Spleen (tissue), 11 donors: Measurements from ENCODE around the gene NTN1. TPM values are rescaled to one million over a fixed set of nuclear protein-coding genes. Genes with fewer than 3 reads are reported as not detected.

Source experiments
- DNase-seq: peaks from one replicate; pipeline ENCODE4 v3.0.0-alpha.2; 2020
- H3K27ac ChIP-seq, 8 donors: fragments of 200-600 bp; sonication (generic) in 7 of 8; 1 replicate in 4 of 8; 2 replicates in 4 of 8; pipeline versions ENCODE4 v1.5.0 to v1.8.0; 2016 to 2021; ENCODE audit warnings: inconsistent platforms in 4 of 8, mild to moderate bottlenecking in 4 of 8, moderate library complexity in 1 of 8
- H3K27me3 ChIP-seq, 7 donors: fragments of 200-600 bp; sonication (generic) in 6 of 7; replicated peaks in 1 of 7; 1 replicate in 4 of 7; 2 replicates in 3 of 7; pipeline versions ENCODE4 v1.5.0 to v1.8.0; 2016 to 2021; ENCODE audit warnings: inconsistent platforms in 3 of 7, mild to moderate bottlenecking in 1 of 7
- H3K36me3 ChIP-seq, 6 donors: fragments of 200-600 bp; sonication (generic) in 5 of 6; 1 replicate in 4 of 6; 2 replicates in 2 of 6; pipeline versions ENCODE4 v1.5.0 to v1.8.0; 2016 to 2021; ENCODE audit warnings: inconsistent platforms in 2 of 6
- H3K4me1 ChIP-seq, 6 donors: fragments of 200-600 bp; sonication (generic) in 5 of 6; 1 replicate in 3 of 6; 2 replicates in 3 of 6; pipeline versions ENCODE4 v1.5.0 to v1.8.0; 2016 to 2021; ENCODE audit warnings: inconsistent platforms in 3 of 6
- H3K4me3 ChIP-seq, 8 donors: fragments of 200-600 bp; sonication (generic) in 7 of 8; 1 replicate in 4 of 8; 2 replicates in 4 of 8; pipeline versions ENCODE4 v1.5.0 to v1.8.0; 2016 to 2021; ENCODE audit warnings: inconsistent platforms in 4 of 8, mild to moderate bottlenecking in 4 of 8, moderate library complexity in 2 of 8
- H3K9me3 ChIP-seq, 8 donors: fragments of 200-600 bp; sonication (generic) in 7 of 8; 1 replicate in 4 of 8; 2 replicates in 4 of 8; pipeline versions ENCODE4 v1.5.0 to v1.8.0; 2016 to 2021; ENCODE audit warnings: inconsistent platforms in 4 of 8
- CTCF ChIP-seq, 11 experiments: fragments of 200-600 bp in 7 of 11; fragments of 450-650 bp in 4 of 11; sonication (generic) in 4 of 11; IDR thresholded peaks in 8 of 11; conservative IDR thresholded peaks in 3 of 11; 1 replicate in 7 of 11; 2 replicates in 4 of 11; pipeline versions ENCODE4 v1.4.0 to v1.8.0; 2016 to 2021; ENCODE audit warnings: antibody characterized with exemption in 11 of 11, inconsistent platforms in 4 of 11, mild to moderate bottlenecking in 1 of 11
- POLR2A ChIP-seq, 3 donors: fragments of 450-650 bp; IDR thresholded peaks; one replicate each; pipeline ENCODE4 v1.5.1; 2017; ENCODE audit warnings: antibody characterized with exemption in 3 of 3, mild to moderate bottlenecking in 1 of 3
- POLR2AphosphoS5 ChIP-seq, 3 donors: sonication (generic); formaldehyde crosslinking; IDR thresholded peaks; one replicate each; pipeline ENCODE4 v1.5.1; 2017; ENCODE audit warnings: antibody characterized with exemption in 3 of 3
- WGBS, 5 donors: extraction: QIAGEN DNeasy Blood & Tissue Kit in 3 of 5; methylation state at CpG; one replicate each; pipeline versions ENCODE4 v1.1.5 to v1.1.7; 2013 to 2018; 5-methylcytosine and 5-hydroxymethylcytosine counted together
- intact Hi-C: fragments of 100-400 bp; cut with DNase I; formaldehyde crosslinking; loops from one replicate; pipeline ENCODE4 v1.15.0; 2023; ENCODE audit warnings: low total_unique reads
- polyA plus RNA-seq, 3 donors: library from polyadenylated mRNA; stranded (reverse); fragments of 200-250 nt; gene quantifications; one replicate each; pipeline ENCODE4 v1.2.1, GENCODE V29; 2013
- total RNA-seq, 7 donors: library from RNA; depleted of rRNA in 3 of 7; stranded (reverse); fragments of >200 nt in 3 of 7; fragmentation: NEBNext Ultra II Directional in 4 of 7; extraction: Animal tissue kit (Norgen Biotek cat#: 25700) in 4 of 7; gene quantifications; one replicate each; pipeline versions ENCODE4 v1.1.0 to v1.2.1, GENCODE V29; 2016 to 2021
- donor health status: healthy with polysubstance abuse.
- donor health status: DM: no; HTN: no; CAD: no; lungs with moderate emphysema.
- donor health status: DM: no; HTN: no; CAD: no.
- donor health status: Bipolar disorder and iron deficiency.
- donor health status: healthy.
- donor health status: DM: no; HTN: no; CAD: no.
- donor health status: DM: yes; HTN: yes; CAD: no.

The NTN1 gene
- total and polyA plus RNA-seq, 10 donors: 0.07 to 0.43 (median 0.23) TPM; not detected in 2

GRCh38 chr17:9181640-9182039 is 160.3 kb downstream of the NTN1 start:
- H3K36me3 ChIP-seq: no peaks in the 10 kb centered on the region
- H3K4me3 ChIP-seq: no peak overlapping the region
- 39 to 69% (median 58%) methylated on average over 4 of the region's 4 CpGs for WGBS, 5 donors
- peaks cover 0 to 8% (median 0%) of the 10 kb centered on the region in 6 donors for H3K4me1 ChIP-seq
- H3K27me3 ChIP-seq: peaks cover 0 to 34% (median 0%) of the 10 kb centered on the region in 7 donors
- H3K9me3 ChIP-seq: no peaks in the 10 kb centered on the region
- no peak overlapping the region for H3K27ac ChIP-seq
- DNase-seq: no peak
- TF ChIP-seq CTCF (IDR thresholded peaks at IDR 0.05 in 8 of 11, conservative IDR thresholded peaks at IDR 0.05 in 3 of 11): no peak
- no peak for TF ChIP-seq POLR2AphosphoS5 (IDR thresholded peaks at IDR 0.05)
- TF ChIP-seq POLR2A (IDR thresholded peaks at IDR 0.05): no peak
- intact Hi-C loops: no loop called here

GRCh38 chr17:9183306-9183705 is 162.0 kb downstream of the NTN1 start:
- no peak for DNase-seq
- H3K4me3 ChIP-seq: no peak overlapping the region
- WGBS, 5 donors: 73 to 85% (median 79%) methylated on average over 14 of the region's 14 CpGs
- peaks cover 0 to 48% (median 0%) of the 10 kb centered on the region in 7 donors for H3K27me3 ChIP-seq
- TF ChIP-seq POLR2AphosphoS5 (IDR thresholded peaks at IDR 0.05): no peak
- no peak for TF ChIP-seq POLR2A (IDR thresholded peaks at IDR 0.05)
- TF ChIP-seq CTCF (IDR thresholded peaks at IDR 0.05 in 8 of 11, conservative IDR thresholded peaks at IDR 0.05 in 3 of 11): no peak
- no peak overlapping the region for H3K27ac ChIP-seq
- no peaks in the 10 kb centered on the region for H3K9me3 ChIP-seq
- intact Hi-C loops: no loop called here
- H3K4me1 ChIP-seq: peaks cover 0 to 8% (median 0%) of the 10 kb centered on the region in 6 donors
- no peaks in the 10 kb centered on the region for H3K36me3 ChIP-seq

- Histone ChIP-seq H3K9me3 (no peaks in the 10 kb centered on the region), H3K4me1 (peaks cover 0 to 8% (median 0%) of the 10 kb centered on the region in 6 donors), H3K27me3 (peaks cover 0 to 48% (median 0%) of the 10 kb centered on the region in 7 donors), H3K27ac (no peak overlapping the region), H3K36me3 (no peaks in the 10 kb centered on the region), H3K4me3 (no peak overlapping the region)
- TF ChIP-seq POLR2A (IDR thresholded peaks at IDR 0.05) (no peak), POLR2AphosphoS5 (IDR thresholded peaks at IDR 0.05) (no peak), CTCF (IDR thresholded peaks at IDR 0.05 in 8 of 11, conservative IDR thresholded peaks at IDR 0.05 in 3 of 11) (no peak)
- intact Hi-C loops: no loop called here
- 73 to 86% (median 83%) methylated on average over 8 to 9 of the region's 9 CpGs for WGBS, 5 donors
- DNase-seq: no peak
Measured at GRCh38 chr17:9185142-9185541, 163.8 kb downstream of the NTN1 start.

- no peaks in the 10 kb centered on the region for H3K9me3 ChIP-seq
- peaks cover 0 to 48% (median 0%) of the 10 kb centered on the region in 7 donors for H3K27me3 ChIP-seq
- H3K4me3 ChIP-seq: no peak overlapping the region
- H3K27ac ChIP-seq: no peak overlapping the region
- intact Hi-C loops: no loop called here
- H3K4me1 ChIP-seq: peaks cover 0 to 8% (median 0%) of the 10 kb centered on the region in 6 donors
- no peak for DNase-seq
- WGBS, 5 donors: 84 to 91% (median 87%) methylated on average over 4 of the region's 4 CpGs
- TF ChIP-seq POLR2AphosphoS5 (IDR thresholded peaks at IDR 0.05) (no peak), POLR2A (IDR thresholded peaks at IDR 0.05) (no peak), CTCF (IDR thresholded peaks at IDR 0.05 in 8 of 11, conservative IDR thresholded peaks at IDR 0.05 in 3 of 11) (no peak)
- no peaks in the 10 kb centered on the region for H3K36me3 ChIP-seq
Measured at GRCh38 chr17:9185688-9186284, 164.5 kb downstream of the NTN1 start.
